Stimulated activated naive CD8-positive, alpha-beta T cell treated with anti-CD3 and anti-CD28 coated beads, Interleukin-15, Interleukin-2, amounts not matched to agents 100 ng/mL and 50 ng/mL, for 24 hours (primary cell): ENCODE measurements around the gene COL8A2.

Experiments
- H3K27ac Mint-ChIP-seq: one replicate; pipeline ENCODE4 v1.8.0; 2021; ENCODE audit warnings: mild to moderate bottlenecking, mixed read lengths
- H3K27me3 Mint-ChIP-seq: one replicate; pipeline ENCODE4 v1.8.0; 2021; ENCODE audit warnings: mixed read lengths
- H3K36me3 Mint-ChIP-seq: one replicate; pipeline ENCODE4 v1.8.0; 2021; ENCODE audit warnings: low read depth, mixed read lengths
- H3K4me1 Mint-ChIP-seq: one replicate; pipeline ENCODE4 v1.8.0; 2021; ENCODE audit warnings: low read depth, mixed read lengths
- H3K4me3 Mint-ChIP-seq: one replicate; pipeline ENCODE4 v1.8.0; 2021; ENCODE audit warnings: mild to moderate bottlenecking, mixed read lengths
- H3K9me3 Mint-ChIP-seq: one replicate; pipeline ENCODE4 v1.8.0; 2021; ENCODE audit warnings: mixed read lengths

Gene COL8A2

DNA sequence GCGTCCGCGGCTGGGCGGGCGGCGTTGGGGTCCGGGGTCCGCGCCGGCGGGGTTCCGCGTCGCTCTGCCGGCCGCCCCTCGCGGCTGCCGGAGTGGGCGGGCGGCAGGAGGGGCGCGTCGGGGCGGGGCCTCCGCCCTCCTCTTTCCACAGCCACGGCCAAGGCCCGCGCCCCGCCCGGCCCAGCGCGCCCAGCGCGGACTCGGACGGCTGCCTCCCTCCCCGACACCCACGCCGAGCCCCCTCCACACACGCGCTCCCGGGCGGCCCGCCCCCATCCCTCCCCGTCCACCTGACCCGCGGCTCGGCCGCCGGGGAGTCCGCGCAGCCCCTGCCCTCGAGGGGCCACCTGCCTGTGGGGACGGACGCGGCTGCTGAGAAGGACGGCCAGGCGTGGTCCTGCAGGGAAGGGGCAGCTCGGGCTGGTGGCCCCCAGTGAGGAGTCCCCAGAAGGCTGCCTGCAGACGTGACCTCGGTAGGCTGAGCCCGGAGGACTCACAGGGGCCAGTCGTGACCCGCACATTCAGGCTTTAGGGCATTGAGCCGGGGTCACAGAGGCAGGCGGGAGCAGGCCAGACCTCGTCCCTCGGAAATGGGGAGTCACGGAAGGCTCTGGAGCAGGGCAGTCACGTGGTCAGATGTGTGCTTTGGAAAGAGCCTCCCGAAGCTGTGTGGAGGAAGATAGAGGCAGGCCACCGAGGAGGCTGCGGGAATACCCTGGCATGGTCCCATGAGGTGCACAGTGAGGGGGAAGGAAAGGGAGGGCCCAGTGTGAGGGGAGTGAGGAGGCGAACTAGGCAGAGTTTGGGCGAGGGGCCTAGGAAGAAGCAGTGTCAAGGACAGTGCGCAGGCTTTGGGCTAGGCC lies at the start of gene COL8A2:
TSS of gene COL8A2 (minus strand) at position 94 of the 863 bp plus-strand sequence. CDS start 24,980 bp downstream, outside the sequence.
- Mint-ChIP-seq H3K4me3 (peak within 1 kb of the TSS; percentile 31), H3K4me1 (peaks cover 29% of the 10 kb centered on the region), H3K27me3 (peaks cover 31% of the 10 kb centered on the region), H3K27ac (peak within 1 kb of the TSS; percentile 70), H3K36me3 (no peaks in the 10 kb centered on the region), H3K9me3 (no peaks in the 10 kb centered on the region)

DNA sequence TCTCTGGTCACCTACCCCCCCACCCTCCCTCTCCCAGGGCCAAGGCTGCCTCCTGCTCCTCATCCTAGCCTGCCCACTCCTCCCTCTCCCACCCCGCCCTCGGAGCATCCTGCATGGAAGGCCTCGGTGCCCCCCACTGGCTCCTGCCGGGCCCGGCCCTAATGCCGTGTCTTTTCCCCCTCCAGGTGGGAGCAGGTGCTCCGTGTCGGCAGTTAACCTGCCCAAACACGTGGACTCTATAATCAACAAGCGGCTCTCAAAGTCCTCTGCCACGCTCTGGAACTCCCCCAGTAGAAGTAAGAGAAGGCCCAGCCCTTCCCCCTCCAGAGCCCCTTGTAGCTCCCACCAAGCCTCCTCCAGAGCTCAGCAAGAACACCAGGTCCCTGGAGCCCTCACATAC lies 49.7 kb upstream of the COL8A2 start:
- peaks cover 55% of the 10 kb centered on the region for H3K36me3 Mint-ChIP-seq
- peak overlapping the region; percentile 8 for H3K27ac Mint-ChIP-seq
- H3K27me3 Mint-ChIP-seq = no peaks in the 10 kb centered on the region
- peaks cover 4% of the 10 kb centered on the region for H3K4me1 Mint-ChIP-seq
- no peak overlapping the region for H3K4me3 Mint-ChIP-seq
- no peaks in the 10 kb centered on the region for H3K9me3 Mint-ChIP-seq

DNA sequence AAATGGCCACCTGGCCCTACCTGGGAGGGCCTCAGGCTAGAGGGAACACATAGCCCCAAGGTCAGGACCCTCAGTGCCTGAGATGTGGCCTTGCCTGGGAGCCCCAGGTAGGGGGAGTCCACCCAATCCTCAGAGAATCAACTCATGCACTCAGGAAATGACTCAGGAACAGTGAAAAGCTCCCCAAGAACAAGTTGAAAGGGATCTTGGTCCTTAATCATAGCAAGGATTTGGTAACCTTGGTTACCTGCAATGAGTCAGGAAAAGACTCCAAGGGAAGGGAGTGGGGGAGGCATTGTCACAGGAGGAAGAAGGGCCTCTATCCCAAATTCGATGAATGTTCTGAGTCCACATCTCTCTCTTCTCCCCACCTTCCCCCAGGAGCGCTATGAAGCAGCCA lies 48.0 kb upstream of the COL8A2 start:
- H3K27ac Mint-ChIP-seq = peak overlapping the region; percentile 71
- peaks cover 45% of the 10 kb centered on the region for H3K36me3 Mint-ChIP-seq

DNA sequence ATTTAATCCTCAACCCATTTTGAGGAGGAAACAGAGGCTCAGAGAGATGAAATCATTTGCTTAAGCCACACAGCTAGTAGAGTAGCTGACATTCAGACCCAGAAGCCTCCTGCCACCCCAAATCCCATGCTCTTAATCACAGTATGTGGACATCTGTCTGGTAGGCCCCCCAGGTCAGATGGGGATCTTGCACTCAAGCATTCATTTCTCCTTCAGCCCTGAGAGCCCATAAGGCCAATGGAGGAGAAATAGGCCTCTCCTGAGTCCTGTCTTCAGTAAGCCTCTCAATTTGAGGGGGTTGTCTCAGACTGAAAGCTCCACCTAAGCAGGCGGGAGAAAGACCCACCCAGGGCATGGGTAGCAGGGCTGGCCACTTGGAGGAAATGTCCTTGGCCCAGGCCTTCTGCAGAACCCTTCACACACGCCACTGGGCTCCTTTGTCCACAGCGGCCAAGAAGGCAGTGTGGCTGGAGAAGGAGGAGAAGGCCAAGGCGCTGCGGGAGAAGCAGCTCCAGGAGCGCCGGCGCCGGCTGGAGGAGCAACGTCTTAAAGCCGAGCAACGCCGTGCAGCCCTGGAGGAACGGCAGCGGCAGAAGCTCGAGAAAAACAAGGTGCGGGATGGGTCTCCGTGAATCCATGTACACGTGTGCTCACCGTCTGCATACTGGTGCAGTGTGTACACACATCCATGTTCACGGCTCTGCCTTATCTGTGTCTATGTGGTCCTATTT lies 47.2 kb upstream of the COL8A2 start:
- Mint-ChIP-seq H3K27me3 (no peaks in the 10 kb centered on the region), H3K9me3 (no peaks in the 10 kb centered on the region), H3K4me1 (peaks cover 6% of the 10 kb centered on the region), H3K36me3 (peaks cover 42% of the 10 kb centered on the region), H3K4me3 (no peak overlapping the region), H3K27ac (peak overlapping the region; percentile 71)

More for the DNA sequence above, 48.0 kb upstream of the COL8A2 start:
- Mint-ChIP-seq H3K9me3 (no peaks in the 10 kb centered on the region), H3K4me3 (no peak overlapping the region), H3K27me3 (no peaks in the 10 kb centered on the region), H3K4me1 (peaks cover 4% of the 10 kb centered on the region)

DNA sequence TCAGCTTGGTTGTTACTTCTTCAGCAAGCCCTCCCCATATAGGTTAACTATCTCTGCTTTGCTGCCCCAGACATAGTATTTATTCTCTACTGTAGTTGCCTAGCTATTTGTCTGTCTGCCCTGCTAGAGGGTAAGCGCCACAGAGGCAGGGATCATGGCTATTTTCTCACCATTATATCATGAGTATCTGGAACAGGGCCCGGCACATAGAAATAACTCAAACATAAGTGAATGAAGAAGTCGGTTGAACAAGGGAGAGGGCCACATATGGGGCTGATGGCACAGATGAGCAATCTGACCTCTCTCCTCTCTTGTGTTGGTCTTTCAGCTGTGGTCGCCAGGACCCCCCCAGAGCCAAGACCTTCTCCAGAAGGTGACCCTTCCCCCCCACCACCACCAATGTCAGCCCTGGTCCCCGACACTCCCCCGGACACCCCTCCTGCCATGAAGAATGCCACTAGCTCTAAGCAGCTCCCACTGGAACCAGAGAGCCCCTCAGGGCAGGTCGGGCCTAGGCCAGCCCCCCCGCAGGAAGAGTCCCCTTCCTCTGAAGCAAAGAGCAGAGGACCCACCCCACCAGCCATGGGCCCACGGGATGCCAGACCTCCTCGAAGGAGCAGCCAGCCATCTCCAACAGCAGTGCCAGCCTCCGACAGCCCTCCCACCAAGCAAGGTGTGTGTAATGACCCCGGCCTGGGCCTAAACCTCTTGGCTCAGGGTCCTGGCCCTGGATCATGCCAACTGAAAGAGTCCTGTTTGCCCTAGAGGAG lies 45.8 kb upstream of the COL8A2 start:
- peaks cover 19% of the 10 kb centered on the region for H3K4me1 Mint-ChIP-seq
- no peaks in the 10 kb centered on the region for H3K27me3 Mint-ChIP-seq
- peak overlapping the region; percentile 34 for H3K27ac Mint-ChIP-seq
- no peak overlapping the region for H3K4me3 Mint-ChIP-seq
- H3K36me3 Mint-ChIP-seq = peaks cover 50% of the 10 kb centered on the region
- H3K9me3 Mint-ChIP-seq = no peaks in the 10 kb centered on the region

DNA sequence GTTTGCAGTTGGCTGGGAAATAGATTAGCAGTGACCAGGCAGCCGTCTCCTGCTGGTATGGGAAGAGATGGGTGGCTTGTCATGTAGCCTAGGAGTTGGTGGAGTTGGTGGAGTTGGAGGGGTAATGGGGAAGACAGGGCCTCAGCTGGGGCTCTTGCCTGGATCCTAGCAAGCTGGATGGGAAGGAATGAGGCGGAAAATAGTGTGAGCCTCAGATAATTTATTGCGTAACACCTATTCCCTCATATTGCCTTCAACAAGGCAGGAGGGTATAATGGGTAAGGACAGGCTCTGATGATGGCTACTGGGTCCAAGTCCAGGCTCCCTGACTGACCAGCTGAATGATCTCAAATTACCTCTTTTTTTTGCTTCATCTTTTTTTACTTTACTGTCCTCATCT lies 43.5 kb upstream of the COL8A2 start:
- peaks cover 46% of the 10 kb centered on the region for H3K36me3 Mint-ChIP-seq
- no peak overlapping the region for H3K4me3 Mint-ChIP-seq
- H3K27me3 Mint-ChIP-seq = no peaks in the 10 kb centered on the region
- H3K27ac Mint-ChIP-seq = peak overlapping the region; percentile 70
- H3K9me3 Mint-ChIP-seq = no peaks in the 10 kb centered on the region
- peaks cover 33% of the 10 kb centered on the region for H3K4me1 Mint-ChIP-seq

DNA sequence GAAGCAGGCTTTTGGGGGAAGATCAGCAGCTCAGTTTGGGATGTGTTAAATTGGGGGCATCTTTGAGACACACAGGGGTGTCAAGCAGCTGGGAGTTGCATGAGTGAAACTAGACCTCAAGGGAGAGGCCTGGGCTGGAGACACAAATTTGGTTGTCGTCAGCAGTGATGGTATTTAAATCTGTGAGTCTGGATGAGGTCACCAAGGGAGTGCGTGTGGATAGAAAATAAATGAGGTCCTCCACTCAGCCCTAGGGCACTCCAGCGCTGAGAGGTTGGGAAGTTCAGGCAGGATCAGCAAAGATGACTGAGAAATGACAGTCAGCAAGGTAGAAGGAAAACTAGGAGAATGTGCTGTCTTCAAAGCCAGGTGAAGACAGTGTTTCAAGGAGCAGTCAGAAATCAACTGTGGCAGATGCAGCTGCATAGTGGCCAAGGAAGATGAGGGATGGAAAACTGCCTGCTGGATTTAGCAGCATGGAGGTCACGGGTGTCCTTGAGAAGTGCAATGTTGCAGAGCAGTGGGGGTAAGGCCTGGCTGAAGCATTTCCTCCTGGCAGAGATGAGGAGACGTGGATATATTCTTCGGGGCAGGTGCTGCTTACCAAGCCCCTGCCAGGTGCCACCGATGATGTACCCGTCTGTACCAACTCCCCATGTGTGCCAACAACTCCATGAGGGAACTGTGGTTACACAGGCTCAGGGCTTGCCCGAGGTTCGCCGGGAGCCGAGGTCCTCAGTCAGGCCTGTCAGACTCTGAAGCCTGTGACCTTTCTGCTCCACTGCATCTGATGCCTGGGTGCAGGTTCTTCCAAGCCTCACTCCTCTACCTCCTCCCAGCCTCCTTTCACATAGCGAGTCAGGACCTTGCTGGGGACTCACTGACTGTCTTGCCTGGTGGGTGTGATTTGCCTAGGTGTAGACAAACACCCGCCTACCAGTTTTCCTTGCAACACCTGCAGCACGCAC lies 42.2 kb upstream of the COL8A2 start:
- peaks cover 49% of the 10 kb centered on the region for H3K36me3 Mint-ChIP-seq
- no peaks in the 10 kb centered on the region for H3K27me3 Mint-ChIP-seq
- no peaks in the 10 kb centered on the region for H3K9me3 Mint-ChIP-seq
- no peak overlapping the region for H3K4me3 Mint-ChIP-seq
- peak overlapping the region; percentile 45 for H3K27ac Mint-ChIP-seq
- H3K4me1 Mint-ChIP-seq = peaks cover 41% of the 10 kb centered on the region

DNA sequence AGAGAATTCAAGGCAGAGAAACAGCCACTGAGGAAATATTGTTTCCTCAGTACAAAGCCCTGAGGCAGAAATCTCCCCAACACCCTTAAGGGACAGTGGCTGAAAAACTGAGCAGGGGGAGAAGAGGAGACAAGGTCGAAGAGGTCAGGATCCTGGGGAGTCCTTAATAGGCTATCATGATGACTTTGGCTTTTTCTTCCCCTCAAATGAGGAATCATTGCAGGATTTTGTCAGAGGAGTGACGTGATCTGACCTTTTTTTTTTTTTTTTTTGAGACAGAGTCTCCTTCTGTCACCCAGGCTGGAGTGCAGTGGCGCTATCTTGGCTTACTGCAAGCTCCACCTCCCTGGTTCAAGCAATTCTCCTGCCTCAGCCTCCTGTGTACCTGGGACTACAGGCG lies 41.1 kb upstream of the COL8A2 start:
- no peaks in the 10 kb centered on the region for H3K27me3 Mint-ChIP-seq
- H3K4me1 Mint-ChIP-seq = peaks cover 52% of the 10 kb centered on the region
- H3K4me3 Mint-ChIP-seq = no peak overlapping the region
- peaks cover 52% of the 10 kb centered on the region for H3K36me3 Mint-ChIP-seq
- no peaks in the 10 kb centered on the region for H3K9me3 Mint-ChIP-seq
- H3K27ac Mint-ChIP-seq = peak overlapping the region; percentile 57

DNA sequence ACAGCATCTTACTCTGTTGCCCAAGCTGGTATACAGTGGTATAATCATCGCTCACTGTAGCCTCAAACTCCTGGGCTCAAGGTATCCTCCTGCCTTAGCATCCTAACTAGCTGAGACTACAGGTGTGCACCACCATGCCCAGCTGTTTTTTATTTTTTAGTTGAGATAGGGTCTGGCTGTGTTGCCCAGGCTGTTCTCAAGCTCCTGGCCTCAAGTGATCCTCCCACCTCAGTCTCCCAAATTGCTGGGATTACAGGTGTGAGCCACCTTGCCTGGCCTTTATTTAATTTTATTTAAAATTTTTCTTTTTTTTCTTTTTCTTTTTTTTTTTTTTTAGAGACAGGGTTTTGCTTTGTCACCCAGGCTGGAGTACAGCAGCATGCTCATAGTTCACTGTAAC lies 40.1 kb upstream of the COL8A2 start:
- Mint-ChIP-seq H3K36me3 (peaks cover 52% of the 10 kb centered on the region), H3K9me3 (no peaks in the 10 kb centered on the region), H3K4me3 (no peak overlapping the region), H3K4me1 (peaks cover 62% of the 10 kb centered on the region), H3K27ac (peak overlapping the region; percentile 80), H3K27me3 (no peaks in the 10 kb centered on the region)

DNA sequence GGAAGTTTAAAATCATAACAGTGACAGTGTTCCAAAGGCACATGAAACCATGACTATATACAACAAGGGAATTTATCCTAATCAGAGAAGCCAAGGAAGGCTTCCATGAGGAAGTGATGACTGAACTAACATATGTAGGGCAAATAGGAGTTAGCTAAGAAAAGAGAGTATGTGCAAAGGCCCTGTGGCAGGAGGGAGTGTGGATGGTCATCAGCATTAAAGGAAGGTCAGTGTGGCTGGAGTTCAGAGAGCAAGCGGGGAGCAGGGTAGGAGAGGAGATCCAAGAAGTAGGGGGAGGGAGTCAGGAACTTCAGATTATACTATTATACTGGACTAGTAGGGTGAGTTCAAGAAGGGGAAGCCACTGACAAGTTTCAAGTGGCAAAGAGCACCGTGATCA lies 39.3 kb upstream of the COL8A2 start:
- Mint-ChIP-seq H3K27ac (peak overlapping the region; percentile 80), H3K9me3 (no peaks in the 10 kb centered on the region), H3K36me3 (peaks cover 52% of the 10 kb centered on the region), H3K4me1 (peaks cover 70% of the 10 kb centered on the region), H3K27me3 (no peaks in the 10 kb centered on the region), H3K4me3 (no peak overlapping the region)

DNA sequence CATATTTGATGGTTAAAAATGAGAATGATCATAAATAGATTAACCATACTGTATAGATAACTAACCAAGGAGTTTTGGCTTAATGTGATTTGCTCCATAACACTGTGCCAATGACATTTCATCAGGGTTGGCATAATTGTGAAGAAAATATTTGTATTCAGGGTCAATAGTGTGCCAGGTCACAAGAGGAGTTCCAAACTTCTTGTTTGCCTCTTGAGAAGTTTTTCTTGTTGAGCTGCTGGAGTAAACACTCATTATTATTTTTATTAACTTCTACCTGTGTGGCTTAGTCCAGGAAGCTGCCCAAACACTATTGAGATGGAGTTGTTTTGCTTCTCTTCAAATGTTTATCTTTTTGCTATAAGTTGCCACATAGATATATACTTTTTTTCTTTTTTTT lies 38.4 kb upstream of the COL8A2 start:
- Mint-ChIP-seq H3K4me3 (no peak overlapping the region), H3K9me3 (no peaks in the 10 kb centered on the region), H3K4me1 (peaks cover 77% of the 10 kb centered on the region), H3K27me3 (no peaks in the 10 kb centered on the region), H3K36me3 (peaks cover 56% of the 10 kb centered on the region), H3K27ac (peak overlapping the region; percentile 81)

DNA sequence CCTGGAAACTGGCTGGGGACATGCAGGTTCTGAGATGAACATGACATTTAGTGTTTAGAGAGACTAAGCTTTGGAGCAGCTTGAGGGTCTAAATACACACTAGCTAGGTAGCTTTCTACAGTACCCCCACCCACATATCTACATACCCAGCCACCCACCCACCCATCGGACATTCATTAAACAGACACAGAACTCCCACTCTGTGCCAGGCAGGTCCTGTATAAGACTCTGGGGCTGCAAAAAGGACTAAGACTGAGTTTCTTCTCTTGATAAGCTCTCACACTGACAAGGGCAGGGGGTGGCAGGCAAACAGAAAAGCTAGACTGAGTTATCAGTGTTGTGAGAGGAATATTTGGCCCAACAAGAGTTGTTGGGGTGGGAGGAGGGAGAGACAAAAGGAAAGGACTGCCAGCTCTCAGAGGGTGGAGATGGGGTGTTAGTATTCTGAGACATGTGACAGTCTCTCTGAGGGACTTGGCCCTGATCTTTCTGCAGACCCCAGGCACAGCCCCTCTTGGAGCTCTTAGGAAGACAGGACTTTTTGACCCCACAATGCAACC lies 37.7 kb upstream of the COL8A2 start:
- H3K27ac Mint-ChIP-seq = peak overlapping the region; percentile 94
- no peaks in the 10 kb centered on the region for H3K27me3 Mint-ChIP-seq
- peaks cover 63% of the 10 kb centered on the region for H3K36me3 Mint-ChIP-seq
- H3K4me3 Mint-ChIP-seq = peak overlapping the region; percentile 86
- H3K4me1 Mint-ChIP-seq = peaks cover 84% of the 10 kb centered on the region
- no peaks in the 10 kb centered on the region for H3K9me3 Mint-ChIP-seq

DNA sequence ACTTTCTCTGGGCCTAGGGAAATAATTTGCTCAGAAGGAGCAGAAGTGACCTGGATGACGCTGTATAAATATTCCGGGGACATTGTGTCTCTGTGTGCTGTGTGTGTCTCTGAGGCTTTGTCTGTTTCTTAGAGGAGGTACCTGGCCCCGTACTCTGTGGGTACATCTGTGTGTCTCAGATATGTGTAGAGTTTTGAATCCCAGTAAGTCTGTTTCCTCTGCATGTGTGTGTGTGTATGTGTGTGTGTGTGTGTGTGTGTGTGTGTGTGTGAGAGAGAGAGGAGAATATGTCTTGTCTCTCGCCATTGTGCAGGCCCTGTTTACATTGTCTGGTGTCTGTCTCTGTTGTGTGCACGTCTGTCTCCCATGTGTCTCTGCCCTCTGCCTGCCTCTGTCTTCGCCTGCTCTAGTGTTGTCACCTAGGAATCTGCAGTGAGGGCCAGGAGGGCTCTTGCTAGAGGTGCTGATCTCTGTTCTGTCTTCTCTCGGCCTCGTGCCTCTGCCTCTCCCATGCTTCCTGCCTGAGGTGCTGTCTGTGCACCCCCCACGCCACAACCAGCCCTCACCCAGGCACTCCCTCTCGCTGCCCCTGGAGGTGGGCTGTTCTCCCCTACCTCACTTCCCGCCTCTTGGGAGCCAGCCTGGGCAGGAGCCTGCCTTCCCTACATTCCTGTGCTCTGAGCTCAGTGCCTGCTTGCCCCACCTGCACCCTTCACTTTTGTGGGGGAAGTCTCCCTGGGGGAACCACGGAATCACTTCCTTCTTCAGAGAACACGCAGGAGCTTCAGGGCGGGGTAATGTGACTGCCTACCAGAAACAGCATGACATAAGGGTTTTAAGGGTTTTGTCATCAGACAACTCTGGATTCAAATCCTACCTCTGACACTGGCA lies 36.9 kb upstream of the COL8A2 start:
- H3K4me3 Mint-ChIP-seq = peak overlapping the region; percentile 86
- no peaks in the 10 kb centered on the region for H3K9me3 Mint-ChIP-seq
- peaks cover 86% of the 10 kb centered on the region for H3K4me1 Mint-ChIP-seq
- H3K36me3 Mint-ChIP-seq = peaks cover 59% of the 10 kb centered on the region
- no peaks in the 10 kb centered on the region for H3K27me3 Mint-ChIP-seq
- peak overlapping the region; percentile 94 for H3K27ac Mint-ChIP-seq
